ENCODE results near the gene SMARCE1.

Gene SMARCE1

DNA sequence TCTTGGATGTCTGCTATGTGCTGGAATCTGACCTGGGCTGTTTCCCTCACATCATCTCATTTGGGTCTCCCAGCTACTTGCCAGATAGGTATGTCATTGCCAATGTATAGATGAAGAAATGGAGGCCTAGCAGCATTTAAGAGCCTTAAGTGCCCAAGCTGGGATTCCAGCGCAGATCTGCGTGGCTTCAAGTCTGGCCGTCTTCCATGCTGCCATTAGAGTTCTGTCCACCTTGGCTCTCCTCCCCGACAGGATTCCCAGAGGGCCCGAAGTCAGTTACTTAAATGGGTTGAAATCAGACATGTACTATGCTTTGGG, 49.4 kb downstream of the SMARCE1 start:
- no peaks in the 10 kb centered on the region for H3K9me3 ChIP-seq (ENCODE audit: control insufficient read depth, low read length)
- H3K18ac ChIP-seq (ENCODE audit: low read depth in 1 of 2, low read length in 2 of 2) = no peak overlapping the region
- no peak overlapping the region for H3K9ac ChIP-seq (ENCODE audit: low read length)
- H3K4me2 ChIP-seq (ENCODE audit: low read length, poor library complexity, severe bottlenecking) = no peak overlapping the region
- H3K27ac ChIP-seq (ENCODE audit: low read length, poor library complexity, severe bottlenecking) = no peak overlapping the region
- WGBS = 96% methylated on average over 5 of the region's 5 CpGs
- H2BK120ac ChIP-seq (ENCODE audit: low read depth, low read length) = no peak overlapping the region
- H3K4me3 ChIP-seq (ENCODE audit: insufficient read depth in 1 of 2, low read depth in 1 of 2, low read length in 2 of 2) = no peak overlapping the region
- H3K4me1 ChIP-seq (ENCODE audit: control insufficient read depth, insufficient read depth, low read depth, low read length) = no peaks in the 10 kb centered on the region
- H3K36me3 ChIP-seq (ENCODE audit: control insufficient read depth in 1 of 2, insufficient read depth in 2 of 2, low read depth in 1 of 2, low read length in 2 of 2) = no peaks in the 10 kb centered on the region
- peaks cover 0 to 7% of the 10 kb centered on the region in 2 experiments for H3K27me3 ChIP-seq (ENCODE audit: control insufficient read depth in 1 of 2, insufficient read depth in 1 of 2, low read length in 2 of 2)
- H3K23ac ChIP-seq (ENCODE audit: low read length in 2 of 2) = no peak overlapping the region
- H3K4ac ChIP-seq (ENCODE audit: low read depth in 1 of 2, low read length in 2 of 2) = no peak overlapping the region
- H4K8ac ChIP-seq (ENCODE audit: low read length) = no peak overlapping the region
- H3K14ac ChIP-seq (ENCODE audit: low read length in 2 of 2) = no peak overlapping the region
- DNase-seq = no peak
- no peaks in the 10 kb centered on the region for H3K79me1 ChIP-seq (replicated peaks; ENCODE audit: low read length, poor library complexity, severe bottlenecking)
- H2BK15ac ChIP-seq (ENCODE audit: low read depth, poor library complexity, severe bottlenecking) = no peak overlapping the region
- H2BK5ac ChIP-seq (ENCODE audit: low read depth, low read length, poor library complexity, severe bottlenecking) = no peak overlapping the region
- no peak overlapping the region for H2AFZ ChIP-seq (ENCODE audit: low read depth, low read length)
- no peak overlapping the region for H2BK12ac ChIP-seq (ENCODE audit: low read length in 2 of 2)
- no peak overlapping the region for H4K91ac ChIP-seq (ENCODE audit: low read length)
- no peak overlapping the region for H2AK5ac ChIP-seq (ENCODE audit: low read length, severe bottlenecking)

DNA sequence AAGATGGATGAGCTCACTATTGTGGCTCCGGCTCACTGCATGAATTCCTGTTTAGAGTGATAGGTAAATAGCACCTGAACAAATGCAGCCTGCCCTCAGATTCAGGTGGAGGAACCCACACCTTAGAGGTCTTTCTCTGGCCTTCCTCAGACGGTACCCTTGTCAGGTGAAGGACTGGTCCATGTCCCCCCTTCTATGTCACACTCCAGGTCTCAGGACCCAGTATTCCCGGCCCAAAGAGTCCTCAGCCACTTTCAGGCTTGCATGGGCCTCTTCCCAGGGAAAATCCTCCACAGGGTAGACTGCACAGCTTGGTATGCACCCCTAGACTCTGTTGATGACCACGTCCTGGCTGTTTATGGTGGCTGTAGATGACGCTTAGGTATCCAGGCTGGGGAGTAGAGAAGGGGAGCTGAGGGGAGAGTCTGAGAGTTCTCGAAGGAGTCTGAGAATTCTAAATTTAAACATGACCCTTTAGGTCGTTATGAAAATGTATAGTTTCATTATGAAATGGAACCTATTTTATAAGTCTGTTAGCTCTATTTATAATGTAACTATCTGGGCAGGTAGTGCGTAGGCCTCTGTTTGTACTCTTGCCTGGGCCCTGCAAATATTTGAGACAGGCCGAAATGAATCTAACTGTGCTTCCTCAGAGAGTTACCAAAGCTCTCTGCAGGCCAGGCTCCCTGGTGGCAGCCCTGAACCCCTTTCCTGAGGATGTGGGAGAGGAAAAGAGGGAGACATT, 49.9 kb downstream of the SMARCE1 start:
- no peak overlapping the region for H3K18ac ChIP-seq (ENCODE audit: low read depth in 1 of 2, low read length in 2 of 2)
- H2BK12ac ChIP-seq (ENCODE audit: low read length in 2 of 2) = no peak overlapping the region
- H2AFZ ChIP-seq (ENCODE audit: low read depth, low read length) = no peak overlapping the region
- H3K4me1 ChIP-seq (ENCODE audit: control insufficient read depth, insufficient read depth, low read depth, low read length) = no peaks in the 10 kb centered on the region
- 87% methylated on average over 7 of the region's 9 CpGs for WGBS
- no peak overlapping the region for H3K9ac ChIP-seq (ENCODE audit: low read length)
- H3K27me3 ChIP-seq (ENCODE audit: control insufficient read depth in 1 of 2, insufficient read depth in 1 of 2, low read length in 2 of 2) = peaks cover 0 to 7% of the 10 kb centered on the region in 2 experiments
- H3K27ac ChIP-seq (ENCODE audit: low read length, poor library complexity, severe bottlenecking) = no peak overlapping the region
- no peak overlapping the region for H4K91ac ChIP-seq (ENCODE audit: low read length)
- no peak overlapping the region for H3K14ac ChIP-seq (ENCODE audit: low read length in 2 of 2)
- no peaks in the 10 kb centered on the region for H3K36me3 ChIP-seq (ENCODE audit: control insufficient read depth in 1 of 2, insufficient read depth in 2 of 2, low read depth in 1 of 2, low read length in 2 of 2)
- H3K79me1 ChIP-seq (replicated peaks; ENCODE audit: low read length, poor library complexity, severe bottlenecking) = no peaks in the 10 kb centered on the region
- H3K23ac ChIP-seq (ENCODE audit: low read length in 2 of 2) = no peak overlapping the region
- no peak overlapping the region for H3K4me3 ChIP-seq (ENCODE audit: insufficient read depth in 1 of 2, low read depth in 1 of 2, low read length in 2 of 2)
- H3K4ac ChIP-seq (ENCODE audit: low read depth in 1 of 2, low read length in 2 of 2) = no peak overlapping the region
- H3K9me3 ChIP-seq (ENCODE audit: control insufficient read depth, low read length) = no peaks in the 10 kb centered on the region
- no peak overlapping the region for H2BK120ac ChIP-seq (ENCODE audit: low read depth, low read length)
- no peak overlapping the region for H3K4me2 ChIP-seq (ENCODE audit: low read length, poor library complexity, severe bottlenecking)
- H2BK15ac ChIP-seq (ENCODE audit: low read depth, poor library complexity, severe bottlenecking) = no peak overlapping the region
- no peak overlapping the region for H2BK5ac ChIP-seq (ENCODE audit: low read depth, low read length, poor library complexity, severe bottlenecking)
- H4K8ac ChIP-seq (ENCODE audit: low read length) = no peak overlapping the region
- no peak overlapping the region for H2AK5ac ChIP-seq (ENCODE audit: low read length, severe bottlenecking)
- no peak for DNase-seq

DNA sequence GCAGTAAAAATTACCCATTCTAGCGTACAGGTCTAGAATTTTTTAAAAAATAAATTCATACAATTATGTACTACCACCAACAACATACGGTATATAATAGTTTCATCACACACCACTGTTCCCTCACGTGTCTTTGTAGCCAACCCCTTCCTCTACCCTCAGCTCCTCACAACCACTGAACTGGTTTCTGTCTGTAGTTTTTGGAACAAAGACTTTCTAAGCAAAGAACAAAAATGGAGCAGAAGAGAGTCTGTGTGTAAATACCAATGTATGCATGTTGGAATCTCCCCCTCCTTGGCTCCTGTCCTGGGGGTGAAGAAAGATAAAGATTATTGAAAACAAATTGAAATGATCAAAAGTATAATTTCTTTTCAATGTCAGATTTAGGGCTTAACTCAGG, 50.5 kb downstream of the SMARCE1 start:
- no peak overlapping the region for H3K4ac ChIP-seq (ENCODE audit: low read depth in 1 of 2, low read length in 2 of 2)
- no peak overlapping the region for H3K4me3 ChIP-seq (ENCODE audit: insufficient read depth in 1 of 2, low read depth in 1 of 2, low read length in 2 of 2)
- H2BK15ac ChIP-seq (ENCODE audit: low read depth, poor library complexity, severe bottlenecking) = no peak overlapping the region
- WGBS = 100% methylated on average over 3 of the region's 3 CpGs
- H4K8ac ChIP-seq (ENCODE audit: low read length) = no peak overlapping the region
- H3K27me3 ChIP-seq (ENCODE audit: control insufficient read depth in 1 of 2, insufficient read depth in 1 of 2, low read length in 2 of 2) = peaks cover 0 to 7% of the 10 kb centered on the region in 2 experiments
- H3K4me2 ChIP-seq (ENCODE audit: low read length, poor library complexity, severe bottlenecking) = no peak overlapping the region
- no peak overlapping the region for H2AFZ ChIP-seq (ENCODE audit: low read depth, low read length)
- no peak for DNase-seq
- H2BK120ac ChIP-seq (ENCODE audit: low read depth, low read length) = no peak overlapping the region
- no peak overlapping the region for H3K18ac ChIP-seq (ENCODE audit: low read depth in 1 of 2, low read length in 2 of 2)
- H2BK5ac ChIP-seq (ENCODE audit: low read depth, low read length, poor library complexity, severe bottlenecking) = no peak overlapping the region
- no peaks in the 10 kb centered on the region for H3K36me3 ChIP-seq (ENCODE audit: control insufficient read depth in 1 of 2, insufficient read depth in 2 of 2, low read depth in 1 of 2, low read length in 2 of 2)
- no peak overlapping the region for H3K9ac ChIP-seq (ENCODE audit: low read length)
- no peaks in the 10 kb centered on the region for H3K79me1 ChIP-seq (replicated peaks; ENCODE audit: low read length, poor library complexity, severe bottlenecking)
- no peaks in the 10 kb centered on the region for H3K9me3 ChIP-seq (ENCODE audit: control insufficient read depth, low read length)
- H2BK12ac ChIP-seq (ENCODE audit: low read length in 2 of 2) = no peak overlapping the region
- no peak overlapping the region for H3K27ac ChIP-seq (ENCODE audit: low read length, poor library complexity, severe bottlenecking)
- no peak overlapping the region for H2AK5ac ChIP-seq (ENCODE audit: low read length, severe bottlenecking)
- no peak overlapping the region for H4K91ac ChIP-seq (ENCODE audit: low read length)
- H3K23ac ChIP-seq (ENCODE audit: low read length in 2 of 2) = no peak overlapping the region
- no peaks in the 10 kb centered on the region for H3K4me1 ChIP-seq (ENCODE audit: control insufficient read depth, insufficient read depth, low read depth, low read length)
- H3K14ac ChIP-seq (ENCODE audit: low read length in 2 of 2) = no peak overlapping the region

DNA sequence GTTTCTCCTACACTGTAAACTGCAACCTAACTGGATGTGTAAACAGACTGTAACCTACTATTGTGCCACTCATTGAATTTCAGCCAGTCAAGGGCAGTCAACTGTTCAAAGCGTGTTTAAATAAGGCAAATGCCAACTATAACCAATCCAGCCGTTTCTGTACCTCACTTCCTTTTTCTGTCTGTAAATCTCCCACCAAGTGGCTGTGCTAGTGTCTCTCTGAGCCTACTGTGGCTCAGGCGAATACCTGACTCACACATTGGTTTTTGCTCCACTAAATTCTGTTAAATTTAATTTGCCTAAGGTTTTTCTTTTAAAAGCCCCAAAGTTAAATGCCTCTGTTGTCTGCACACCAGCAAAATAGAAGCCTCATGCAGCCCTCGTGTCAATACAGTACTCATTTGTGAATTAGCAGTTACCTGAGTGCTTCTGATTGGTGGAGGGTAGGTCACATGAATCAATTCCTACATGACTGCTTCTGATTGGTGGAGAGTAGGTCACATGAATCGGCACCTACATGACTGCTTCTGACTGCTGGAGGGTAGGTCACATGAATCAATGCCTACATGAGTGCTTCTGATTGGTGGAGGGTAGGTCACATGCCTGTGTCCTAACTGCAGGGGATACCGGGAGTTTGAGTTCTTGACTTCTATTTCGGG, 51.2 kb downstream of the SMARCE1 start:
- Histone ChIP-seq H3K27ac (ENCODE audit: low read length, poor library complexity, severe bottlenecking) (no peak overlapping the region), H2AFZ (ENCODE audit: low read depth, low read length) (no peak overlapping the region), H4K8ac (ENCODE audit: low read length) (no peak overlapping the region), H2AK5ac (ENCODE audit: low read length, severe bottlenecking) (no peak overlapping the region), H3K9ac (ENCODE audit: low read length) (no peak overlapping the region), H2BK12ac (ENCODE audit: low read length in 2 of 2) (no peak overlapping the region), H3K4me3 (ENCODE audit: insufficient read depth in 1 of 2, low read depth in 1 of 2, low read length in 2 of 2) (no peak overlapping the region), H2BK15ac (ENCODE audit: low read depth, poor library complexity, severe bottlenecking) (no peak overlapping the region), H3K18ac (ENCODE audit: low read depth in 1 of 2, low read length in 2 of 2) (no peak overlapping the region), H3K4ac (ENCODE audit: low read depth in 1 of 2, low read length in 2 of 2) (no peak overlapping the region), H3K23ac (ENCODE audit: low read length in 2 of 2) (no peak overlapping the region), H3K36me3 (ENCODE audit: control insufficient read depth in 1 of 2, insufficient read depth in 2 of 2, low read depth in 1 of 2, low read length in 2 of 2) (no peaks in the 10 kb centered on the region), H2BK5ac (ENCODE audit: low read depth, low read length, poor library complexity, severe bottlenecking) (no peak overlapping the region), H3K79me1 (replicated peaks; ENCODE audit: low read length, poor library complexity, severe bottlenecking) (no peaks in the 10 kb centered on the region), H3K4me2 (ENCODE audit: low read length, poor library complexity, severe bottlenecking) (no peak overlapping the region), H4K91ac (ENCODE audit: low read length) (no peak overlapping the region), H2BK120ac (ENCODE audit: low read depth, low read length) (no peak overlapping the region), H3K14ac (ENCODE audit: low read length in 2 of 2) (no peak overlapping the region), H3K4me1 (ENCODE audit: control insufficient read depth, insufficient read depth, low read depth, low read length) (no peaks in the 10 kb centered on the region), H3K9me3 (ENCODE audit: control insufficient read depth, low read length) (no peaks in the 10 kb centered on the region), H3K27me3 (ENCODE audit: control insufficient read depth in 1 of 2, insufficient read depth in 1 of 2, low read length in 2 of 2) (peaks cover 0 to 6% of the 10 kb centered on the region in 2 experiments)
- DNase-seq = no peak
- WGBS = 88% methylated on average over 7 of the region's 7 CpGs

Data from mesenchymal stem cell (in vitro differentiated cells and primary cell).